Colonic mucosa (tissue), 4 donors: ENCODE measurements around the gene UBE2C. TPM values are rescaled to one million over a fixed set of nuclear protein-coding genes. Genes with fewer than 3 reads are reported as not detected.

Experiments
- DNase-seq: peaks from one replicate; pipeline ENCODE4 v3.0.0-alpha.2; 2020
- H3K27ac ChIP-seq: fragments of 200-600 bp; one replicate; pipeline ENCODE4 v1.8.0; 2021
- H3K27me3 ChIP-seq: fragments of 200-600 bp; one replicate; pipeline ENCODE4 v1.8.0; 2021
- H3K36me3 ChIP-seq: fragments of 200-600 bp; one replicate; pipeline ENCODE4 v1.8.0; 2021
- H3K4me1 ChIP-seq: fragments of 200-600 bp; one replicate; pipeline ENCODE4 v1.8.0; 2021; ENCODE audit warnings: mild to moderate bottlenecking
- H3K4me3 ChIP-seq: fragments of 200-600 bp; one replicate; pipeline ENCODE4 v1.8.0; 2021
- H3K9ac ChIP-seq, 2 donors: one replicate each; pipeline ENCODE4 v1.7.0; 2013; ENCODE audit warnings: control low read depth in 2 of 2, low read depth in 2 of 2, low read length in 2 of 2
- H3K9me3 ChIP-seq: fragments of 200-600 bp; one replicate; pipeline ENCODE4 v1.8.0; 2021
- CTCF ChIP-seq: fragments of 200-600 bp; IDR thresholded peaks from one replicate; pipeline ENCODE4 v1.8.0; 2022; ENCODE audit warnings: antibody characterized with exemption, mild to moderate bottlenecking
- intact Hi-C: fragments of 100-400 bp; cut with DNase I; formaldehyde crosslinking; loops from one replicate; pipeline ENCODE4 v1.14.1; 2022
- total RNA-seq, 2 donors: library from RNA; stranded (reverse); fragmentation: NEBNext Ultra II Directional in 1 of 2; extraction: Animal tissue kit (Norgen Biotek cat#: 25700) in 1 of 2; gene quantifications; one replicate each; pipeline ENCODE4 v1.2.1, GENCODE V29; 2021
- donor health status: healthy.
- donor health status: DM: no; HTN: no; CAD: no.
- donor health status: DM: no; HTN: no; CAD: no.

The UBE2C gene
- total RNA-seq, 2 donors from 2014 or later = 23.7 to 117 TPM

DNA sequence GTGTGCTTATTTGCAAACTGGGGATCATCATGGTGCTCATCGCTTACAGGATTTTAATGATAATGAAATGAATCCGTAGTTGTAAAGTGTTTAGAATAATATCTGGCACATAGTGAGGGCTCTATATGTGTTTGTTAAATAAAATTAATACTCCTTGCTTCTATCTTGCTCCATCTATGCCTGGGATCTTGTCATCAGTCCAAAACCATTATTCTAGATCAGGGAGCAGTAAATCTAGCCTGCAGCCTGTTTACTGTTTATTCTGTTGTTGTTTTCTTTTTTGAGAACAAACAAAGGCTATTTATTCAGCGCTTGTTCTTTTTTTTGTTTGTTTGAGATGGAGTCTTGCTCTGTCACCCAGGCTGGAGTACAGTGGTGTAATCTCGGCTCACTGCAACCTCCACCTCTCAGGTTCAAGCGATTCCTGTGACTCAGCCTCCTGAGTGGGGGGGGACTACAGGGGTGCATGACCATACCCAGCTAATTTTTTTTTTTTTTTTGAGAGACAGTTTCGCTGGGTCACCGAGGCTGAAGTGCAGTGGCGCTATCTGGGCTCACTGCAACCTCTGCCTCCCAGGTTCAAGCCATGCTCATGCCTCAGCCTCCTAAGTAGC is 36.6 kb downstream of the UBE2C start:
- Histone ChIP-seq H3K4me1 (no peaks in the 10 kb centered on the region), H3K27me3 (no peaks in the 10 kb centered on the region), H3K4me3 (no peak overlapping the region), H3K36me3 (peaks cover 3% of the 10 kb centered on the region), H3K9me3 (no peaks in the 10 kb centered on the region), H3K27ac (no peak overlapping the region), H3K9ac (no peak overlapping the region)
- intact Hi-C loops = no loop called here
- TF ChIP-seq CTCF = no peak
- DNase-seq = no peak

GRCh38 chr20:45850238-45850637 is 37.8 kb downstream of the UBE2C start:
- no peak for TF ChIP-seq CTCF
- H3K4me3 ChIP-seq = no peak overlapping the region
- H3K9ac ChIP-seq = no peak overlapping the region
- no peaks in the 10 kb centered on the region for H3K4me1 ChIP-seq
- no peaks in the 10 kb centered on the region for H3K9me3 ChIP-seq
- no peak overlapping the region for H3K27ac ChIP-seq
- no peak for DNase-seq
- intact Hi-C loops = no loop called here
- H3K36me3 ChIP-seq = peaks cover 3% of the 10 kb centered on the region
- no peaks in the 10 kb centered on the region for H3K27me3 ChIP-seq

GRCh38 chr20:45850926-45851325 is 38.5 kb downstream of the UBE2C start:
- intact Hi-C loops = no loop called here
- Histone ChIP-seq H3K9me3 (no peaks in the 10 kb centered on the region), H3K4me1 (peaks cover under 1% of the 10 kb centered on the region), H3K9ac (no peak overlapping the region), H3K27ac (no peak overlapping the region), H3K4me3 (no peak overlapping the region), H3K36me3 (peaks cover 2% of the 10 kb centered on the region), H3K27me3 (no peaks in the 10 kb centered on the region)
- DNase-seq = no peak
- no peak for TF ChIP-seq CTCF

DNA sequence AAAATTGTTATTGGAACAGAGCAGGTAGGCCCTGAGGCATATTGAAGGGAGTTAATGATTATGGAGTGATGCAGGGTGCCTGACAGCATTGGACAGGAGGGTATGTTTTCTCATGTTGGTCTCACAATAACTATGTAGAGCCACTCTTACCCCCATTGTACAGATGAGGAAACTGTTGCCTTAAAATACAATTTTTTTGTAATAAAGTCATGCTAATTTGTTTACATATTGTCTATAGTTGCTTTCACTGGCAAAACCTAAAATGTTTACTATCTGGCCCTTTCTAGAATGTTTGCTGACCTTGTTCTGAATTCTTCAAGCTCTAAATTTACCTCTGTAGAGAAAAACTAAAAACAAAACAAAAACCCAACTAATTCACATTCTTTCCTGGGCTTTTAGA is 39.1 kb downstream of the UBE2C start:
- Histone ChIP-seq H3K36me3 (no peaks in the 10 kb centered on the region), H3K9me3 (no peaks in the 10 kb centered on the region)

GRCh38 chr20:45852326-45852725 is 39.9 kb downstream of the UBE2C start:
- intact Hi-C loops = no loop called here
- TF ChIP-seq CTCF = no peak
- Histone ChIP-seq H3K4me3 (no peak overlapping the region), H3K27ac (no peak overlapping the region), H3K4me1 (peaks cover 6% of the 10 kb centered on the region), H3K27me3 (no peaks in the 10 kb centered on the region), H3K9ac (no peak overlapping the region), H3K36me3 (no peaks in the 10 kb centered on the region), H3K9me3 (no peaks in the 10 kb centered on the region)
- no peak for DNase-seq

More for the DNA sequence above, 39.1 kb downstream of the UBE2C start:
- intact Hi-C loops = no loop called here
- Histone ChIP-seq H3K27ac (no peak overlapping the region), H3K4me1 (peaks cover 6% of the 10 kb centered on the region), H3K4me3 (no peak overlapping the region), H3K27me3 (no peaks in the 10 kb centered on the region), H3K9ac (no peak overlapping the region)
- DNase-seq = no peak
- no peak for TF ChIP-seq CTCF
